GM12872 (cell line): Measurements from ENCODE around the gene ALKAL2.

Experiments used
- CTCF ChIP-seq: IDR thresholded peaks from 3 replicates; pipeline ENCODE4 v1.5.1; 2011; ENCODE audit warnings: low read depth, mild to moderate bottlenecking, low read length, moderate library complexity; ENCODE audit not compliant: insufficient read depth

Gene ALKAL2

GRCh38 chr2:263774-264492, 24.0 kb downstream of the ALKAL2 start, which contains the start of gene SH3YL1:
SH3YL1 (minus strand) TSS chr2:264032; CDS start chr2:263984, 48 bp downstream.
- no peak for TF ChIP-seq CTCF

- no peak for TF ChIP-seq CTCF
Measured at GRCh38 chr2:263022-263738, 24.7 kb downstream of the ALKAL2 start.

DNA sequence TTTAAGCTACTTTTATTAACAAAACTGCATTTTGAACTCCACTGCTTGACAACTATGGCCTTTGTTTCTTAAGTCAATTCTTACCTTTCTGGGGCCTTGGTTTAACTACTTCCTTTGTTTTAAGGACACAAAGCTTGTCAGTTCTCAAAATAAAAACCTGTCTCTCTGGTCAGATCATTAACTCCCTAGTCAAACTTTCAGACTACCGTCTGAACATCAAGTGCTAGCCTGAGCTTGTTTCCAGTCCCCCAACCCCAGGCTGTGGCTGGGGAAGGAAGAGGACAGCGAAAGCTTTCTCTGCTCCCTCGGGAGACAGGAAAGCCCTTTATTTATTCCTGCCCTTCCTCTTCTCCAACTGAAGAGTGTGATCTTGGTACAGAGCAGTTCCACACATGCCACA, 25.8 kb downstream of the ALKAL2 start:
- no peak for TF ChIP-seq CTCF

GRCh38 chr2:260507-261161, 27.3 kb downstream of the ALKAL2 start:
- TF ChIP-seq CTCF, result no peak

DNA sequence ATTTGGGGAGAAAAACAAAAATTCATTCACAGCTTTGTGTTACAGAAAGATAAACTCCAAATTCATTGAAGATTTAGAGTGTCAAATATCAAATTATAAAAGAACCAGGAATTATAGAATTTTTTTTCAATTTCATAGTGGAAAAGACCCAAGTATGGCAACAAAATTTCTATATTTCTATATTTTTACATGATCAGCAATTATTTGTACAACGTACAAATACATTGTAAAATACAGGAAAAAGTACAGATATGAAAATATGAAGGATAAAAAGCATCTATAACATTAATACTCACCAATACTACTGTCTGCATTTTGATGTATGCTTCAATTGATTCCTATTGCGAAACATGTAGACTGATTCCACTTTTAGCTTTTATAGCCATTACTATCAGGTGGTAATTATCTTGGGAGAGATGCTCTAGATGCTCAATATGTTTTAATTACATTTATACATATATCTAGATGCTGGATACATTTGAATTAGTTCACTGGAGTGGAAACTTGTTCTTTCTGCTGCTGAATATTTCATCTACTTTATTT, 28.0 kb downstream of the ALKAL2 start:
- TF ChIP-seq CTCF, result no peak

- TF ChIP-seq CTCF, result no peak
Measured at GRCh38 chr2:258933-259332, 29.0 kb downstream of the ALKAL2 start.

GRCh38 chr2:257842-258241, 30.0 kb downstream of the ALKAL2 start:
- no peak for TF ChIP-seq CTCF
